Measurements from ENCODE around the gene TMEM240. TPM values are rescaled to one million over a fixed set of nuclear protein-coding genes. Genes with fewer than 3 reads are reported as not detected.

Gene TMEM240
- total RNA-seq, 2 experiments from 2014 or later, result 0.76 to 2.1 TPM

- no peak overlapping the region for H3K4me3 ChIP-seq (ENCODE audit: low read depth, low read length, poor library complexity, severe bottlenecking)
- H3K36me3 ChIP-seq (ENCODE audit: insufficient read depth, low read length), result peaks cover 38% of the 10 kb centered on the region; the same call in 1 of the 2 replicates
- ChIA-PET CTCF (ENCODE audit: unreplicated experiment) (no interaction called here), POLR2A (no interaction called here)
- H3K9me3 ChIP-seq (ENCODE audit: low read length), result no peaks in the 10 kb centered on the region
- intact Hi-C loops (cut with micrococcal nuclease; ENCODE audit: unreplicated experiment), result no loop called here
- H4K20me1 ChIP-seq (ENCODE audit: insufficient read depth, low read length), result no peaks in the 10 kb centered on the region
- H3K27ac ChIP-seq (ENCODE audit: low read depth, low read length, poor library complexity, severe bottlenecking), result no peak overlapping the region
- no peaks in the 10 kb centered on the region for H3K79me2 ChIP-seq (ENCODE audit: insufficient read depth, low read depth, low read length)
- H3K4me1 ChIP-seq (ENCODE audit: insufficient read depth, low read length, poor library complexity, severe bottlenecking), result no peaks in the 10 kb centered on the region
- H3K4me2 ChIP-seq (ENCODE audit: low read length), result no peak overlapping the region
- no peak for TF ChIP-seq EZH2phosphoT487 (IDR thresholded peaks at IDR 0.05; ENCODE audit: borderline replicate concordance, low read depth, low read length)
- TF ChIP-seq CTCF (conservative IDR thresholded peaks at IDR 0.05; ENCODE audit: low read length), result no peak
- DNase-seq (ENCODE audit: low spot score), result no peak
- H2AFZ ChIP-seq (ENCODE audit: low read length), result no peak overlapping the region
- no peaks in the 10 kb centered on the region for H3K9me2 ChIP-seq (ENCODE audit: insufficient read depth, low read length)
- BruUV-seq (replicated peaks), result no TSS peak
Observed at GRCh38 chr1:1547476-1547875, 7.1 kb upstream of the TMEM240 start.

- TF ChIP-seq CTCF (conservative IDR thresholded peaks at IDR 0.05; ENCODE audit: low read length) (no peak), EZH2phosphoT487 (IDR thresholded peaks at IDR 0.05; ENCODE audit: borderline replicate concordance, low read depth, low read length) (no peak)
- H4K20me1 ChIP-seq (ENCODE audit: insufficient read depth, low read length), result no peaks in the 10 kb centered on the region
- H2AFZ ChIP-seq (ENCODE audit: low read length), result no peak overlapping the region
- H3K36me3 ChIP-seq (ENCODE audit: insufficient read depth, low read length), result peaks cover 41% of the 10 kb centered on the region
- H3K9me3 ChIP-seq (ENCODE audit: low read length), result no peaks in the 10 kb centered on the region
- intact Hi-C loops (cut with micrococcal nuclease; ENCODE audit: unreplicated experiment), result no loop called here
- no peaks in the 10 kb centered on the region for H3K9me2 ChIP-seq (ENCODE audit: insufficient read depth, low read length)
- ChIA-PET POLR2A (no interaction called here), CTCF (ENCODE audit: unreplicated experiment) (no interaction called here)
- BruUV-seq (replicated peaks), result no TSS peak
- H3K4me3 ChIP-seq (ENCODE audit: low read depth, low read length, poor library complexity, severe bottlenecking), result no peak overlapping the region
- H3K27ac ChIP-seq (ENCODE audit: low read depth, low read length, poor library complexity, severe bottlenecking), result no peak overlapping the region
- H3K4me1 ChIP-seq (ENCODE audit: insufficient read depth, low read length, poor library complexity, severe bottlenecking), result no peaks in the 10 kb centered on the region
- no peak overlapping the region for H3K4me2 ChIP-seq (ENCODE audit: low read length)
- no peak for DNase-seq (ENCODE audit: low spot score)
- no peaks in the 10 kb centered on the region for H3K79me2 ChIP-seq (ENCODE audit: insufficient read depth, low read depth, low read length)
Observed at GRCh38 chr1:1547011-1547410, 6.6 kb upstream of the TMEM240 start.

- no TSS peak for BruUV-seq (replicated peaks)
- H3K9me3 ChIP-seq (ENCODE audit: low read length), result no peaks in the 10 kb centered on the region
- CTCF ChIA-PET (ENCODE audit: unreplicated experiment), result no interaction called here
Observed at GRCh38 chr1:1545946-1546737, 5.7 kb upstream of the TMEM240 start.

More at GRCh38 chr1:1545946-1546737, 5.7 kb upstream of the TMEM240 start:
- Histone ChIP-seq H3K36me3 (ENCODE audit: insufficient read depth, low read length) (peaks cover 49% of the 10 kb centered on the region), H3K9me2 (ENCODE audit: insufficient read depth, low read length) (no peaks in the 10 kb centered on the region), H3K79me2 (ENCODE audit: insufficient read depth, low read depth, low read length) (no peaks in the 10 kb centered on the region), H3K4me3 (ENCODE audit: low read depth, low read length, poor library complexity, severe bottlenecking) (no peak overlapping the region), H3K27ac (ENCODE audit: low read depth, low read length, poor library complexity, severe bottlenecking) (no peak overlapping the region), H2AFZ (ENCODE audit: low read length) (no peak overlapping the region), H3K4me2 (ENCODE audit: low read length) (no peak overlapping the region), H3K4me1 (ENCODE audit: insufficient read depth, low read length, poor library complexity, severe bottlenecking) (no peaks in the 10 kb centered on the region), H4K20me1 (ENCODE audit: insufficient read depth, low read length) (no peaks in the 10 kb centered on the region)
- no peak for DNase-seq (ENCODE audit: low spot score)
- TF ChIP-seq CTCF (conservative IDR thresholded peaks at IDR 0.05; ENCODE audit: low read length) (no peak), EZH2phosphoT487 (IDR thresholded peaks at IDR 0.05; ENCODE audit: borderline replicate concordance, low read depth, low read length) (no peak)
- intact Hi-C loops (cut with micrococcal nuclease; ENCODE audit: unreplicated experiment), result no loop called here
- POLR2A ChIA-PET, result no interaction called here
